ENCODE measurements around the gene SLC9A3. TPM values are rescaled to one million over a fixed set of nuclear protein-coding genes. Genes with fewer than 3 reads are reported as not detected.
"Not testable (repeated sequence)": the region's sequence is repeated elsewhere in the genome, so short reads cannot be mapped to it uniquely, and the experiment has no call there.

The SLC9A3 gene
- total and polyA plus RNA-seq, 2 of the 13 experiments (the other 11 are each of a cell fraction or from before 2014, with no cell fraction given) = 1.5 to 1.8 TPM

GRCh38 chr5:557917-558316, 33.7 kb upstream of the SLC9A3 start:
- POLR2A ChIA-PET; H3K36me3 ChIP-seq (replicated peaks in 1 of 2; ENCODE audit: control insufficient read depth in 1 of 2, insufficient read depth in 2 of 2, low read length in 2 of 2); H3K79me2 ChIP-seq (ENCODE audit: insufficient read depth, low read length); intact Hi-C loops (cut with micrococcal nuclease; ENCODE audit: unreplicated experiment); H3K4me2 ChIP-seq (ENCODE audit: low read depth, low read length); ATAC-seq; H3K9ac ChIP-seq (ENCODE audit: insufficient read depth, low read depth, low read length); FAIRE-seq; in situ Hi-C loops (cut with HindIII; ENCODE audit: extremely low pct_ligation_motif_present, low pct_unique_long_range_greater_than_20kb); H2AFZ ChIP-seq (ENCODE audit: low read length); H3K4me3 ChIP-seq (replicated peaks in 1 of 3; ENCODE audit: insufficient read depth in 1 of 3, low read depth in 2 of 3, low read length in 3 of 3); CTCF ChIA-PET (ENCODE audit: low intra/inter-chr PET ratio, low total read pairs); DNase-seq (ENCODE audit: low spot score); BruUV-seq (replicated peaks); H3K9me3 ChIP-seq (ENCODE audit: low read length); H4K20me1 ChIP-seq (ENCODE audit: insufficient read depth, low read length); H3K27ac ChIP-seq (ENCODE audit: extremely low read length, insufficient read depth, low read length): not testable (repeated sequence)
- Histone ChIP-seq H3K27me3 (ENCODE audit: control insufficient read depth in 1 of 2, insufficient read depth in 2 of 2, low read length in 2 of 2) (peaks cover 4 to 18% of the 10 kb centered on the region in 2 experiments), H3K4me1 (ENCODE audit: insufficient read depth, low read length) (peaks cover 25% of the 10 kb centered on the region)
- WGBS (ENCODE audit: low lambda C conversion rate) = 67% methylated on average over 4 of the region's 4 CpGs

GRCh38 chr5:556909-557441, 32.7 kb upstream of the SLC9A3 start:
- no peak overlapping the region for H2AFZ ChIP-seq (ENCODE audit: low read length)
- H3K9me3 ChIP-seq (ENCODE audit: low read length) = no peaks in the 10 kb centered on the region
- no peaks in the 10 kb centered on the region for H3K79me2 ChIP-seq (ENCODE audit: insufficient read depth, low read length)
- peak overlapping the region; percentile 42; the same call in 1 of the 2 replicates for H3K4me2 ChIP-seq (ENCODE audit: low read depth, low read length)
- intact Hi-C loops (cut with micrococcal nuclease; ENCODE audit: unreplicated experiment) = no loop called here
- ATAC-seq (peak; percentile 80), FAIRE-seq (no peak), DNase-seq (ENCODE audit: low spot score) (peak; percentile 30)
- POLR2A ChIA-PET = no interaction called here
- in situ Hi-C loops (cut with HindIII; ENCODE audit: extremely low pct_ligation_motif_present, low pct_unique_long_range_greater_than_20kb) = no loop called here
- peak overlapping the region in 1 of 3 experiments; percentile 43; a peak in 1 of 6 replicates for H3K4me3 ChIP-seq (replicated peaks in 1 of 3; ENCODE audit: insufficient read depth in 1 of 3, low read depth in 2 of 3, low read length in 3 of 3)
- no peaks in the 10 kb centered on the region for H3K36me3 ChIP-seq (replicated peaks in 1 of 2; ENCODE audit: control insufficient read depth in 1 of 2, insufficient read depth in 2 of 2, low read length in 2 of 2)
- CTCF ChIA-PET (ENCODE audit: low intra/inter-chr PET ratio, low total read pairs) = no interaction called here
- no peak overlapping the region for H3K27ac ChIP-seq (ENCODE audit: extremely low read length, insufficient read depth, low read length)
- peaks cover 25% of the 10 kb centered on the region for H3K4me1 ChIP-seq (ENCODE audit: insufficient read depth, low read length)
- no peak overlapping the region for H3K9ac ChIP-seq (ENCODE audit: insufficient read depth, low read depth, low read length)
- BruUV-seq (replicated peaks) = no TSS peak
- no peaks in the 10 kb centered on the region for H4K20me1 ChIP-seq (ENCODE audit: insufficient read depth, low read length)
- 16% methylated on average over 7 of the region's 19 CpGs for WGBS (ENCODE audit: low lambda C conversion rate)
- H3K27me3 ChIP-seq (ENCODE audit: control insufficient read depth in 1 of 2, insufficient read depth in 2 of 2, low read length in 2 of 2) = peaks cover 4 to 18% of the 10 kb centered on the region in 2 experiments
- TF ChIP-seq ZBTB7B (CRISPR knock-in tag; IDR thresholded peaks at IDR 0.05) (0 out of 2 replicates have a peak, but pooled peaks have one; percentile 34), ZNF672 (CRISPR knock-in tag; IDR thresholded peaks at IDR 0.05) (no peak), SATB2 (CRISPR knock-in tag; IDR thresholded peaks at IDR 0.05) (no peak), ZBTB39 (CRISPR knock-in tag; IDR thresholded peaks at IDR 0.05) (no peak), ZNF639 (CRISPR knock-in tag; conservative IDR thresholded peaks at IDR 0.05) (no peak), AFF4 (CRISPR knock-in tag; IDR thresholded peaks at IDR 0.05) (no peak), TFE3 (CRISPR knock-in tag; IDR thresholded peaks at IDR 0.05) (no peak), HOXA3 (CRISPR knock-in tag; IDR thresholded peaks at IDR 0.05) (0 out of 2 replicates have a peak, but pooled peaks have one; percentile 43), HDAC6 (IDR thresholded peaks at IDR 0.05; ENCODE audit: low read depth, low read length) (no peak)

Measured in HepG2 (cell line).